Omental fat pad (tissue), 4 donors: Measurements from ENCODE around the gene SRPRA. TPM values are rescaled to one million over a fixed set of nuclear protein-coding genes. Genes with fewer than 3 reads are reported as not detected.

Experiments
- ATAC-seq: fragments of 150-250 bp; one replicate; pipeline ENCODE4 v1.9.1; 2016; ENCODE audit warnings: mild to moderate bottlenecking, moderate library complexity; ENCODE audit not compliant: low FRiP score
- DNase-seq: peaks from one replicate; pipeline ENCODE4 v3.0.0-alpha.2; 2019; ENCODE audit warnings: low spot score
- small RNA-seq: library from RNA; depleted of rRNA; stranded (forward); fragments of <200 nt; gene quantifications from one replicate; pipeline ENCODE3, GENCODE V24; 2016
- total RNA-seq, 4 donors: library from RNA; depleted of rRNA; stranded (reverse); fragments of >200 nt; gene quantifications; one replicate each; pipeline ENCODE4 v1.1.0, GENCODE V29; 2016
- TF ChIP-seq, protein P1 (sequence below), 3 donors: fragments of 450-650 bp; IDR thresholded peaks; one replicate each; pipeline ENCODE4 v1.5.1; 2016 to 2017; ENCODE audit warnings: antibody characterized with exemption in 3 of 3, mild to moderate bottlenecking in 3 of 3, moderate library complexity in 2 of 3

SRPRA gene
- total RNA-seq, 4 donors from 2014 or later = 83.5 to 109 (median 91.8) TPM

DNA sequence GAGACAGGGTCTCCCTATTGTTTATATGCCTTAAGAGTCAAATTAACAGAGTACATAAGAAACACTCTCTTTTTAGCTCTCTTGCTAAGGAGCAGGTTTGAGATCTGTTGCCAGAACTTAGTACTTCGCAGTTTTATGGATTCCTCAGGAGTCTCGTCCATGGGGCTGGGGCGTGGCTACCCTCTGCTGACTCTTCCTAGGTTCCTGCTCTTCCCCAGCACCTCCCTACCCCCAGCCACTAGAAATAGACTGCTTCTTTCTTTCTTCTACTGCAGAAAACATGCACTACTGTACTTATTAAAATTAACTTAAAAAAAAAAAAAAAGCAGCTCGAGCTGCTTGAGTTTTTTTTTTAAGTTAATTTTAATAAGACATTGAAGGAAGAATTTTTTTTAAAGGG lies 49.1 kb downstream of the SRPRA start:
- TF ChIP-seq, protein P1, sequence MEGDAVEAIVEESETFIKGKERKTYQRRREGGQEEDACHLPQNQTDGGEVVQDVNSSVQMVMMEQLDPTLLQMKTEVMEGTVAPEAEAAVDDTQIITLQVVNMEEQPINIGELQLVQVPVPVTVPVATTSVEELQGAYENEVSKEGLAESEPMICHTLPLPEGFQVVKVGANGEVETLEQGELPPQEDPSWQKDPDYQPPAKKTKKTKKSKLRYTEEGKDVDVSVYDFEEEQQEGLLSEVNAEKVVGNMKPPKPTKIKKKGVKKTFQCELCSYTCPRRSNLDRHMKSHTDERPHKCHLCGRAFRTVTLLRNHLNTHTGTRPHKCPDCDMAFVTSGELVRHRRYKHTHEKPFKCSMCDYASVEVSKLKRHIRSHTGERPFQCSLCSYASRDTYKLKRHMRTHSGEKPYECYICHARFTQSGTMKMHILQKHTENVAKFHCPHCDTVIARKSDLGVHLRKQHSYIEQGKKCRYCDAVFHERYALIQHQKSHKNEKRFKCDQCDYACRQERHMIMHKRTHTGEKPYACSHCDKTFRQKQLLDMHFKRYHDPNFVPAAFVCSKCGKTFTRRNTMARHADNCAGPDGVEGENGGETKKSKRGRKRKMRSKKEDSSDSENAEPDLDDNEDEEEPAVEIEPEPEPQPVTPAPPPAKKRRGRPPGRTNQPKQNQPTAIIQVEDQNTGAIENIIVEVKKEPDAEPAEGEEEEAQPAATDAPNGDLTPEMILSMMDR (IDR thresholded peaks at IDR 0.05) = no peak
- ATAC-seq = no peak

DNA sequence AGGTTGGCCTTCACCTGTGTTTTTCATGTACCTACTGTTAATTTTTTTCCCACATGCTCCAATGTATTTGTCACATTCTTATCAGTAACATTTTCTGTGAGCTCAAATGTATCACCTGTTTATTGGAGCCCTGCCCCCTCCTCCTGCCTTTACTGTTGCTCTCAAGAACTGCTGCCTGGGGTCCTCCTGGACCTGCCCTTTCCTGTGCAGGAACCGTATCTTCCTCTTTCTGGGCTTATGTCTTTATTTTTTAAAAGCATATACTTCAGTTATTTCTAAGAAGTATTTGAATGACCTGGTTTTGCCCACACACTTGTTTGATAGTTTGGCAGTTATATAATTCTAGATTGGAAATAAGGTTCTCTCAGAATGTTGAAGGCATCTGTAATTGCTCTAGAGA lies 51.2 kb downstream of the SRPRA start:
- DNase-seq (no peak), ATAC-seq (no peak)
- TF ChIP-seq, protein P1 (IDR thresholded peaks at IDR 0.05) = no peak

More for the DNA sequence above, 49.1 kb downstream of the SRPRA start:
- DNase-seq = no peak

DNA sequence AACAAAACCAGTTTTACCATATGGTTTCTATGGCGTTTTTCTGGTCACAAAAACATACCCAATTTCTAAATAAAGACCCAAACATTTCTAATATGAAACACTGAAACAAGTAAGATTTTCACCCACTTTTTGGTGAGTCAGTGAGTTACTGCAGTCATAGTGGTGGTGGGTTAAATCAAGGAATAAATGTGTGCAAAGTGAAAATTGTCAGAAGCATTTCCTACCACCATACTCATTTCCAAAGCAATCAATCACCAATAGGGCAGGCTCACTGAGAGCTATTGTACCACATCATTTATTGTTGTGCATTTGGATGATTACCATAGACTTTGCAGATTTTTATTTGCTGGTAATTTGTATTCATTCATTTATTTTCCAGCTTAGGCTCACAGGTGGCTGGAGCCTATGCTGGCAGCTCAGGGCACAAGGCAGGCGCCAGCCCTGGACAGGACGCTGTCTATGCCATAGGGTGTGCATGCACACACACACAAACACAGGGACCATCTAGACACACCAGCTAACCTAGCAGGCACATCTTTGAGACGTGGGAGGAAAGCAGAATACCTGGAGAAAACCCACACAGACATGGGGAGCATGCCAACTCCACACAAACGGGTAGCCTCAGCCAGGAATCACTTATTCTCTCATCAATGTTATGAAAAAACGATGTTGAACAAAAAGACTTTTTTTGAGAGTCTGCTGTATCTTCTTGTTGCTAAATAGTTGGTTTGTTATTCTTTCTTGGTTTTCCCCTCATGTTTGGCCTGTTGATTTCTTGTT lies 52.0 kb downstream of the SRPRA start:
- DNase-seq (no peak), ATAC-seq (no peak)
- TF ChIP-seq, protein P1 (IDR thresholded peaks at IDR 0.05) = no peak

DNA sequence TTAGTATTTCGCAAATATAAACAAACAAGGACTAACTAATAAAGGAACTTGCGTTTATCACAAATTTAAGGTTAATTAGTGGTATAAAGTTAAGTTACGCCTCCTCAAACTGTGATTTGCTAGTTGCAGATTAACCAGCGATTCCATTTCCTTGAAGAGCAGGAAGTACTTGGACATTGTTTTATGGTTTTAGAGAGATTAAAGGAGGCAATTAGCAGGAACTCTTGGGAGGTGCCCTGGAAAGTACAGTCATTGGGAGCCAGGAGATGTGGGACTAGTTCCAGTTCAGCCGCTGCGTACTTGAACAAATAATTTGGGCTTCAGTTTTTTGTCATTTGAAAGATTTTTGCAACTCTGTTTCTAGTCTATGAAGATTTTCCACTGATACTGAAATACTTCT lies 53.9 kb downstream of the SRPRA start:
- ATAC-seq (no peak), DNase-seq (no peak)
- TF ChIP-seq, protein P1 (IDR thresholded peaks at IDR 0.05) = no peak

DNA sequence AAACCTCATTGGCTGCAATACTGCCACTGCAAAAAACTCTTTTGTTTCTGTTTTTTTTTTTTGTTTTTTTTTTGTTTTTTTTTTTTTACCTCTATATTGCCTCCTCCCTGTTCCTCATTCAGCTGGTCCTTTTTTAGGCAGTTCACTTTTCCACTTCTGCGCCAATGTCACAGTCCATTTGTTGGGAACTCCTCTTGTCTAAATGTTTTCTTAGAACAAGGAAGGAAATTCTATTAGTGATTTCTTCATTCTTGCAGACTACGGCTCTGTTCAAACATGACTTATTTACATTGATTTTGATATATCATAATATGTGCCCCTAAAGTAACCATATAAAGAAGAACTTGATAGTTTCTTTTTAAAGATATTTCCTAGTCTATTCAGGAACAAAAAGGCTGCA lies 54.3 kb downstream of the SRPRA start:
- TF ChIP-seq, protein P1 (IDR thresholded peaks at IDR 0.05) = no peak
- DNase-seq (no peak), ATAC-seq (no peak)

Small RNAs within 50 kb of the gene (small RNA-seq; reads per million reads assigned to genes)
- not detected for gene RN7SL351P
- gene RNU4-86P = not detected

Other genes starting within 250 kb of the SRPRA start
- gene CDON, start 206.0 kb downstream of the SRPRA start, total RNA-seq = 100 to 1,000 TPM in 1 of 4 donors, 10 to 100 TPM in 3; 13.1 to 159 (median 43.4) TPM
- gene RPUSD4, start 57.2 kb downstream of the SRPRA start, total RNA-seq = 10 to 100 TPM; 19.3 to 42.0 (median 24.0) TPM
- 10 to 100 TPM; 12.1 to 16.1 (median 13.3) TPM for gene FAM118B, start 57.1 kb downstream of the SRPRA start, total RNA-seq
- gene FOXRED1, start 259 bp upstream of the SRPRA start, total RNA-seq = 10 to 100 TPM; 10.2 to 27.3 (median 17.4) TPM
- gene TIRAP, start 14.2 kb upstream of the SRPRA start, total RNA-seq = 10 to 100 TPM in 1 of 4 donors, 1 to 10 TPM in 3; 6.0 to 17.0 (median 8.5) TPM
- gene DCPS, start 35.2 kb upstream of the SRPRA start, total RNA-seq = 10 to 100 TPM in 2 of 4 donors, 1 to 10 TPM in 2; 8.0 to 12.4 (median 9.9) TPM
- 10 to 100 TPM; 13.2 to 59.3 (median 41.9) TPM for gene ST3GAL4, start 86.8 kb upstream of the SRPRA start, total RNA-seq